HepG2 (cell line): ENCODE data around the gene HIGD1A. TPM values are rescaled to one million over a fixed set of nuclear protein-coding genes. Genes with fewer than 3 reads are reported as not detected.

Source experiments
- ATAC-seq: fragments of 200-7000 bp; cut with Tn5 transposase; 3 replicates; pipeline ENCODE4 v1.9.1; 2020; ENCODE audit warnings: mild to moderate bottlenecking, moderate library complexity
- BruUV-seq: library from RNA; stranded (reverse); fragments of 400-500 nt; replicated peaks from 2 replicates; lab custom pipeline; 2021; lab: Mats Ljungman, UMichigan
- CTCF ChIA-PET: fragments of 300-600 bp; formaldehyde crosslinking; extraction: SDS; loops from one replicate; lab custom pipeline; 2021; ENCODE audit warnings: low total read pairs, inconsistent platforms, low intra/inter-chr PET ratio; lab: Yijun Ruan, JAX
- POLR2A ChIA-PET: fragments of 350-600 bp; sonication (Branson Sonifier 250); formaldehyde crosslinking; loops from one replicate; lab custom pipeline; 2020; ENCODE audit warnings: antibody characterized with exemption, inconsistent platforms; lab: Yijun Ruan, JAX
- DNase-seq: peaks from one replicate; pipeline ENCODE4 v3.0.0-alpha.2; 2015; ENCODE audit warnings: low spot score
- FAIRE-seq: peaks from 3 replicates; lab custom pipeline; 2011; peaks lifted over from hg19 to GRCh38; lab: Jason Lieb, UNC
- H2AFZ ChIP-seq: one replicate; pipeline ENCODE4 v1.6.1; 2011; ENCODE audit warnings: low read length, inconsistent platforms
- H3K27ac ChIP-seq: fragments of 300-600 bp; 3 replicates; pipeline ENCODE4 v1.8.0; 2011; ENCODE audit warnings: mixed run types, mild to moderate bottlenecking, mixed read lengths, low read length, inconsistent platforms; ENCODE audit not compliant: insufficient read depth; ENCODE audit errors: extremely low read length
- H3K27me3 ChIP-seq, 2 experiments: fragments of 200-600 bp in 1 of 2; 2 replicates in 1 of 2; 3 replicates in 1 of 2; pipeline versions ENCODE4 v1.6.0 to v1.8.0; 2011; ENCODE audit warnings: low read length in 2 of 2, mild to moderate bottlenecking in 2 of 2, moderate library complexity in 2 of 2, inconsistent platforms in 1 of 2; ENCODE audit not compliant: insufficient read depth in 2 of 2, control insufficient read depth in 1 of 2
- H3K36me3 ChIP-seq, 2 experiments: fragments of 200-600 bp in 1 of 2; replicated peaks in 1 of 2; 2 replicates in 1 of 2; 3 replicates in 1 of 2; pipeline versions ENCODE4 v1.5.1 to v1.8.0; 2011; ENCODE audit warnings: low read length in 2 of 2, inconsistent platforms in 1 of 2; ENCODE audit not compliant: insufficient read depth in 2 of 2, control insufficient read depth in 1 of 2
- H3K4me1 ChIP-seq: 2 replicates; pipeline ENCODE4 v1.5.1; 2012; ENCODE audit warnings: low read length, inconsistent platforms; ENCODE audit not compliant: insufficient read depth
- H3K4me2 ChIP-seq: 2 replicates; pipeline ENCODE4 v1.6.0; 2011; ENCODE audit warnings: low read depth, low read length, inconsistent platforms
- H3K4me3 ChIP-seq, 3 experiments: fragments of 200-600 bp in 1 of 3; sonication (generic), shearing (Covaris generic) in 1 of 3; replicated peaks in 1 of 3; 2 replicates each; pipeline ENCODE4 v1.5.1; 2011 to 2016; ENCODE audit warnings: low read length in 3 of 3, inconsistent platforms in 2 of 3, low read depth in 2 of 3, mild to moderate bottlenecking in 2 of 3, control low read depth in 1 of 3, mixed read lengths in 1 of 3; ENCODE audit not compliant: insufficient read depth in 1 of 3
- H3K79me2 ChIP-seq: one replicate; pipeline ENCODE4 v1.6.1; 2011; ENCODE audit warnings: low read length, inconsistent platforms; ENCODE audit not compliant: insufficient read depth
- H3K9ac ChIP-seq: 2 replicates; pipeline ENCODE4 v1.6.0; 2011; ENCODE audit warnings: mild to moderate bottlenecking, low read depth, low read length, inconsistent platforms; ENCODE audit not compliant: insufficient read depth
- H3K9me3 ChIP-seq: 2 replicates; pipeline ENCODE4 v1.5.1; 2012; ENCODE audit warnings: mild to moderate bottlenecking, low read length
- H4K20me1 ChIP-seq: 2 replicates; pipeline ENCODE4 v1.6.0; 2011; ENCODE audit warnings: inconsistent platforms, mild to moderate bottlenecking, low read length, moderate library complexity; ENCODE audit not compliant: insufficient read depth
- HNF1A ChIP-seq, 2 experiments: sonication (generic) in 1 of 2; formaldehyde crosslinking in 1 of 2; IDR thresholded peaks; 2 replicates each; pipeline versions ENCODE4 v1.4.0 to v1.6.1; 2016 to 2020; ENCODE audit warnings: borderline replicate concordance in 1 of 2, low read depth in 1 of 2, mild to moderate bottlenecking in 1 of 2, missing genetic modification reagents in 1 of 2
- REPIN1 ChIP-seq: sonication (generic); formaldehyde crosslinking; IDR thresholded peaks from 2 replicates; pipeline ENCODE4 v1.8.0; 2022; ENCODE audit warnings: missing genetic modification reagents, low read depth, mild to moderate bottlenecking, borderline replicate concordance
- TEAD3 ChIP-seq: optimal IDR thresholded peaks from 2 replicates; pipeline ENCODE3; 2016; ENCODE audit warnings: borderline replicate concordance
- ZNF687 ChIP-seq: sonication (generic); formaldehyde crosslinking; IDR thresholded peaks from 2 replicates; pipeline ENCODE4 v1.5.1; 2020; ENCODE audit warnings: mild to moderate bottlenecking, missing genetic modification reagents, moderate library complexity
- WGBS: methylation state at CpG from one replicate; pipeline ENCODE4 v1.1.6; 2017; ENCODE audit warnings: low lambda C conversion rate; 5-methylcytosine and 5-hydroxymethylcytosine counted together
- in situ Hi-C: cut with HindIII; loops from 2 replicates; pipeline ENCODE4 v1.10.0; 2017; ENCODE audit warnings: low pct_unique_long_range_greater_than_20kb; ENCODE audit not compliant: extremely low pct_ligation_motif_present
- intact Hi-C: fragments of 100-400 bp; cut with micrococcal nuclease; formaldehyde crosslinking; loops from one replicate; pipeline ENCODE4 v1.10.0; 2022; ENCODE audit not compliant: unreplicated experiment
- polyA plus RNA-seq, 8 experiments: library from polyadenylated mRNA; depleted of rRNA in 3 of 8; stranded (reverse) in 7 of 8; unstranded in 1 of 8; fragments of >200 nt; fragmentation: Illumina TruSeq in 4 of 8; extraction: Trizol in 4 of 8; gene quantifications; 2 replicates each; pipeline versions ENCODE4 v1.2.1 to v1.2.3, GENCODE V29; 2011 to 2016; ENCODE audit warnings: low read depth in 4 of 8, missing spikeins in 1 of 8, mixed read lengths in 1 of 8; ENCODE audit not compliant: insufficient read depth in 1 of 8
- total RNA-seq, 5 experiments: library from RNA; depleted of rRNA; stranded (reverse); fragments of >200 nt; fragmentation: Illumina TruSeq; extraction: Trizol; gene quantifications; 2 replicates each; pipeline ENCODE4 v1.2.3, GENCODE V29; 2016; ENCODE audit warnings: low read depth in 1 of 5

HIGD1A gene
- total and polyA plus RNA-seq, 2 of the 13 experiments (the other 11 are each of a cell fraction or from before 2014, with no cell fraction given) = 222 to 253 TPM

GRCh38 chr3:42844412-42844713, 40.1 kb upstream of the HIGD1A start:
- H3K4me2 ChIP-seq = no peak overlapping the region
- POLR2A ChIA-PET = interaction anchor here (1.5 to 2.3 kb wide), 2 partner anchors 9 to 33 kb away, joined by 3 to 8 read pairs; no protein-coding TSS in a partner anchor
- no CpG with 5 or more reads among the region's 1 CpG for WGBS
- ATAC-seq (no peak), DNase-seq (no peak), FAIRE-seq (no peak)
- no TSS peak for BruUV-seq
- intact Hi-C loops (no loop called here), in situ Hi-C loops (loop anchor here (25.0 kb wide), 1 partner anchor 607 kb away; no protein-coding TSS in a partner anchor)
- no peak overlapping the region for H3K4me3 ChIP-seq
- peaks cover 84% of the 10 kb centered on the region for H3K4me1 ChIP-seq
- H3K27ac ChIP-seq = no peak overlapping the region
- no peaks in the 10 kb centered on the region for H4K20me1 ChIP-seq
- H3K9me3 ChIP-seq = no peaks in the 10 kb centered on the region
- H3K36me3 ChIP-seq = no peaks in the 10 kb centered on the region
- H3K79me2 ChIP-seq = no peaks in the 10 kb centered on the region
- CTCF ChIA-PET = interaction anchor here (1.2 kb wide), 1 partner anchor 37 kb away, joined by 3 read pairs; no protein-coding TSS in a partner anchor
- TF ChIP-seq HNF1A (IDR thresholded peaks at IDR 0.05; ENCODE audit: low read depth) (no peak), HNF1A (CRISPR knock-in tag; IDR thresholded peaks at IDR 0.05; ENCODE audit: borderline replicate concordance) (0 out of 2 replicates have a peak, but pooled peaks have one; percentile 24), ZNF687 (peak; percentile 69), REPIN1 (CRISPR knock-in tag) (no peak), TEAD3 (CRISPR knock-in tag) (peak; percentile 55)
- H2AFZ ChIP-seq = no peak overlapping the region
- H3K27me3 ChIP-seq = no peaks in the 10 kb centered on the region
- no peak overlapping the region for H3K9ac ChIP-seq
